Gastrocnemius medialis (tissue), 4 donors: ENCODE results near the gene R3HDM2.

ENCODE experiments used
- CTCF ChIP-seq, 5 experiments: fragments of 450-650 bp in 3 of 5; fragments of 200-600 bp in 2 of 5; sonication (generic) in 2 of 5; IDR thresholded peaks in 4 of 5; conservative IDR thresholded peaks in 1 of 5; 1 replicate in 4 of 5; 2 replicates in 1 of 5; pipeline ENCODE4 v1.5.1; 2016 to 2019; ENCODE audit warnings: antibody characterized with exemption in 5 of 5, mild to moderate bottlenecking in 3 of 5, moderate library complexity in 3 of 5
- POLR2A ChIP-seq, 2 donors: fragments of 450-650 bp; IDR thresholded peaks; one replicate each; pipeline ENCODE4 v1.6.1; 2017; ENCODE audit warnings: antibody characterized with exemption in 2 of 2, mild to moderate bottlenecking in 2 of 2, moderate library complexity in 2 of 2

- TF ChIP-seq CTCF (IDR thresholded peaks at IDR 0.05 in 4 of 5, conservative IDR thresholded peaks at IDR 0.05 in 1 of 5) (no peak), POLR2A (IDR thresholded peaks at IDR 0.05) (no peak)
Measured at GRCh38 chr12:57416039-57416996, 14.5 kb downstream of the R3HDM2 start.
